ENCODE results near the gene ACTN4. TPM values are rescaled to one million over a fixed set of nuclear protein-coding genes. Genes with fewer than 3 reads are reported as not detected.

ACTN4 gene
- total and polyA plus RNA-seq, 2 experiments from 2014 or later: 59.3 to 321 TPM

- H3K79me2 ChIP-seq: peaks cover 53% of the 10 kb centered on the region
- TF ChIP-seq EZH2 (IDR thresholded peaks at IDR 0.05; ENCODE audit: borderline replicate concordance) (no peak), CTCF (IDR thresholded peaks at IDR 0.05; ENCODE audit: poor library complexity) (no peak), EZH2phosphoT487 (IDR thresholded peaks at IDR 0.05; ENCODE audit: low read depth, severe bottlenecking, unreplicated experiment) (no peak)
- H3K27me3 ChIP-seq: no peaks in the 10 kb centered on the region
- H3K9me2 ChIP-seq (replicated peaks; ENCODE audit: insufficient read depth): no peaks in the 10 kb centered on the region
- 0% methylated on average over 10 of the region's 19 CpGs for WGBS (ENCODE audit: low lambda C conversion rate, missing lambda C conversion rate)
- peak; percentile 26 for DNase-seq (ENCODE audit: low spot score)
- peak overlapping the region; percentile 85 for H3K27ac ChIP-seq
- H3K4me3 ChIP-seq: peak overlapping the region; percentile 91
- H3K36me3 ChIP-seq (replicated peaks; ENCODE audit: insufficient read depth, low read depth): no peaks in the 10 kb centered on the region
- no peaks in the 10 kb centered on the region for H3K9me3 ChIP-seq (ENCODE audit: low read depth)
- H4K20me1 ChIP-seq (ENCODE audit: insufficient read depth, poor library complexity, severe bottlenecking): peaks cover 23% of the 10 kb centered on the region
- no peak overlapping the region for H2AFZ ChIP-seq
- peak overlapping the region; percentile 88 for H3K4me2 ChIP-seq
- peaks cover 24% of the 10 kb centered on the region for H3K4me1 ChIP-seq (ENCODE audit: insufficient read depth)
These were observed 718 bp downstream of the ACTN4 start for GRCh38 chr19:38647966-38648768.

GRCh38 chr19:38648769-38649304, 1.4 kb downstream of the ACTN4 start:
- Histone ChIP-seq H3K36me3 (replicated peaks; ENCODE audit: insufficient read depth, low read depth) (no peaks in the 10 kb centered on the region), H3K27me3 (no peaks in the 10 kb centered on the region), H3K79me2 (peaks cover 58% of the 10 kb centered on the region), H3K4me2 (peak overlapping the region; percentile 88), H3K4me1 (ENCODE audit: insufficient read depth) (peaks cover 30% of the 10 kb centered on the region), H4K20me1 (ENCODE audit: insufficient read depth, poor library complexity, severe bottlenecking) (peaks cover 28% of the 10 kb centered on the region), H3K9me2 (replicated peaks; ENCODE audit: insufficient read depth) (no peaks in the 10 kb centered on the region), H3K27ac (peak overlapping the region; percentile 85), H3K9me3 (ENCODE audit: low read depth) (no peaks in the 10 kb centered on the region), H3K4me3 (peak overlapping the region; percentile 91), H2AFZ (no peak overlapping the region)
- TF ChIP-seq CTCF (IDR thresholded peaks at IDR 0.05; ENCODE audit: poor library complexity) (no peak), EZH2 (IDR thresholded peaks at IDR 0.05; ENCODE audit: borderline replicate concordance) (no peak), EZH2phosphoT487 (IDR thresholded peaks at IDR 0.05; ENCODE audit: low read depth, severe bottlenecking, unreplicated experiment) (no peak)
- peak; percentile 16 for DNase-seq (ENCODE audit: low spot score)
- WGBS (ENCODE audit: low lambda C conversion rate, missing lambda C conversion rate): under 1% methylated on average over 10 of the region's 13 CpGs

GRCh38 chr19:38649305-38650171, 2.1 kb downstream of the ACTN4 start:
- H3K9me3 ChIP-seq (ENCODE audit: low read depth): no peaks in the 10 kb centered on the region
- no peaks in the 10 kb centered on the region for H3K9me2 ChIP-seq (replicated peaks; ENCODE audit: insufficient read depth)
- H4K20me1 ChIP-seq (ENCODE audit: insufficient read depth, poor library complexity, severe bottlenecking): peaks cover 35% of the 10 kb centered on the region
- peaks cover 37% of the 10 kb centered on the region for H3K4me1 ChIP-seq (ENCODE audit: insufficient read depth)
- H3K79me2 ChIP-seq: peaks cover 64% of the 10 kb centered on the region
- WGBS (ENCODE audit: low lambda C conversion rate, missing lambda C conversion rate): 15% methylated on average over 15 of the region's 15 CpGs
- TF ChIP-seq EZH2phosphoT487 (IDR thresholded peaks at IDR 0.05; ENCODE audit: low read depth, severe bottlenecking, unreplicated experiment) (no peak), EZH2 (IDR thresholded peaks at IDR 0.05; ENCODE audit: borderline replicate concordance) (no peak), CTCF (IDR thresholded peaks at IDR 0.05; ENCODE audit: poor library complexity) (no peak)
- H3K27ac ChIP-seq: peak overlapping the region; percentile 85
- H3K27me3 ChIP-seq: no peaks in the 10 kb centered on the region
- H3K36me3 ChIP-seq (replicated peaks; ENCODE audit: insufficient read depth, low read depth): no peaks in the 10 kb centered on the region
- peak overlapping the region; percentile 88 for H3K4me2 ChIP-seq
- H2AFZ ChIP-seq: no peak overlapping the region
- peak overlapping the region; percentile 91 for H3K4me3 ChIP-seq
- DNase-seq (ENCODE audit: low spot score): peak; percentile 54

Data from hepatocyte (in vitro differentiated cells).